CD14-positive monocyte (primary cell): ENCODE measurements around the gene MACC1. TPM values are rescaled to one million over a fixed set of nuclear protein-coding genes. Genes with fewer than 3 reads are reported as not detected.

Experiments
- DNase-seq, 3 donors: peaks; one replicate each; pipeline ENCODE4 v3.0.0-alpha.2; 2011 to 2022
- H2AFZ ChIP-seq: 2 replicates; pipeline ENCODE4 v1.6.0; 2012; ENCODE audit warnings: mild to moderate bottlenecking, low read depth, low read length, inconsistent platforms; ENCODE audit not compliant: insufficient read depth, poor library complexity, severe bottlenecking
- H3K27ac ChIP-seq, 2 donors: 1 replicate in 1 of 2; 2 replicates in 1 of 2; pipeline ENCODE4 v1.5.1; 2012 to 2013; ENCODE audit warnings: low read length in 2 of 2, control low read depth in 1 of 2, inconsistent platforms in 1 of 2, low read depth in 1 of 2, mild to moderate bottlenecking in 1 of 2
- H3K27me3 ChIP-seq, 2 donors: one replicate each; pipeline versions ENCODE4 v1.6.0 to v1.6.1; 2011 to 2013; ENCODE audit warnings: low read length in 2 of 2; ENCODE audit not compliant: control insufficient read depth in 2 of 2, insufficient read depth in 2 of 2
- H3K36me3 ChIP-seq, 2 donors: replicated peaks in 1 of 2; 1 replicate in 1 of 2; 2 replicates in 1 of 2; pipeline versions ENCODE4 v1.5.1 to v1.6.1; 2012 to 2013; ENCODE audit warnings: low read length in 2 of 2, control low read depth in 1 of 2, inconsistent platforms in 1 of 2, mild to moderate bottlenecking in 1 of 2; ENCODE audit not compliant: insufficient read depth in 2 of 2, control insufficient read depth in 1 of 2
- H3K4me1 ChIP-seq, 2 donors: 1 replicate in 1 of 2; 2 replicates in 1 of 2; pipeline versions ENCODE4 v1.5.1 to v1.6.1; 2012 to 2013; ENCODE audit warnings: low read length in 2 of 2, control low read depth in 1 of 2, inconsistent platforms in 1 of 2, mild to moderate bottlenecking in 1 of 2, moderate library complexity in 1 of 2; ENCODE audit not compliant: insufficient read depth in 2 of 2, control insufficient read depth in 1 of 2
- H3K4me2 ChIP-seq: replicated peaks from 2 replicates; pipeline ENCODE3; 2012; ENCODE audit warnings: low read length, moderate library complexity, mild to moderate bottlenecking; ENCODE audit not compliant: poor library complexity, severe bottlenecking; ENCODE audit errors: extremely low read depth
- H3K4me3 ChIP-seq, 3 experiments: fragments of 200-600 bp in 1 of 3; sonication (generic) in 1 of 3; replicated peaks in 1 of 3; 1 replicate in 2 of 3; 2 replicates in 1 of 3; pipeline ENCODE4 v1.5.1; 2011 to 2013; ENCODE audit warnings: low read length in 3 of 3, mild to moderate bottlenecking in 3 of 3, control low read depth in 2 of 3, low read depth in 2 of 3, inconsistent platforms in 1 of 3, moderate library complexity in 1 of 3
- H3K79me2 ChIP-seq: 2 replicates; pipeline ENCODE4 v1.6.0; 2012; ENCODE audit warnings: mild to moderate bottlenecking, control low read depth, inconsistent platforms, low read length, moderate library complexity; ENCODE audit not compliant: insufficient read depth
- H3K9ac ChIP-seq: 2 replicates; pipeline ENCODE4 v1.6.0; 2017; ENCODE audit warnings: low read length, mild to moderate bottlenecking; ENCODE audit not compliant: insufficient read depth, poor library complexity, severe bottlenecking
- H3K9me3 ChIP-seq, 2 donors: replicated peaks in 1 of 2; 1 replicate in 1 of 2; 2 replicates in 1 of 2; pipeline versions ENCODE4 v1.5.1 to v1.6.1; 2012 to 2013; ENCODE audit warnings: low read length in 2 of 2, control low read depth in 1 of 2; ENCODE audit not compliant: control insufficient read depth in 1 of 2, insufficient read depth in 1 of 2
- H4K20me1 ChIP-seq: 2 replicates; pipeline ENCODE4 v1.6.0; 2012; ENCODE audit warnings: mild to moderate bottlenecking, low read length, control low read depth, moderate library complexity; ENCODE audit not compliant: insufficient read depth
- H3K27ac Mint-ChIP-seq, 7 donors: one replicate each; pipeline ENCODE4 v1.8.0; 2020; ENCODE audit warnings: mild to moderate bottlenecking in 7 of 7, mixed read lengths in 7 of 7, moderate library complexity in 6 of 7, inconsistent platforms in 2 of 7
- H3K27me3 Mint-ChIP-seq, 3 donors: one replicate each; pipeline ENCODE4 v1.8.0; 2021 to 2022; ENCODE audit warnings: low read depth in 3 of 3, mild to moderate bottlenecking in 3 of 3, mixed read lengths in 3 of 3, moderate library complexity in 3 of 3, inconsistent platforms in 1 of 3
- H3K36me3 Mint-ChIP-seq, 2 donors: one replicate each; pipeline ENCODE4 v1.8.0; 2020; ENCODE audit warnings: mixed read lengths in 2 of 2, inconsistent platforms in 1 of 2, mild to moderate bottlenecking in 1 of 2
- H3K4me1 Mint-ChIP-seq: one replicate; pipeline ENCODE4 v1.8.0; 2020; ENCODE audit warnings: mild to moderate bottlenecking, mixed read lengths
- H3K4me3 Mint-ChIP-seq, 2 donors: one replicate each; pipeline ENCODE4 v1.8.0; 2020; ENCODE audit warnings: mild to moderate bottlenecking in 2 of 2, mixed read lengths in 2 of 2, moderate library complexity in 1 of 2
- H3K9me3 Mint-ChIP-seq, 7 donors: one replicate each; pipeline ENCODE4 v1.8.0; 2020 to 2022; ENCODE audit warnings: mixed read lengths in 7 of 7, mild to moderate bottlenecking in 6 of 7, moderate library complexity in 6 of 7, inconsistent platforms in 2 of 7
- WGBS: methylation state at CpG from one replicate; pipeline ENCODE4 v1.1.5; 2013; ENCODE audit warnings: missing lambda C conversion rate; ENCODE audit not compliant: insufficient coverage; 5-methylcytosine and 5-hydroxymethylcytosine counted together
- intact Hi-C, 2 donors: fragments of 100-400 bp; cut with micrococcal nuclease; formaldehyde crosslinking; loops; one replicate each; pipeline versions ENCODE4 v1.15.0 to v1.15.1; 2023
- polyA plus RNA-seq, 3 donors: library from polyadenylated mRNA; depleted of rRNA in 1 of 3; unstranded in 2 of 3; stranded (reverse) in 1 of 3; fragments of 300-500 nt in 2 of 3; fragments of >200 nt in 1 of 3; fragmentation: Illumina TruSeq in 2 of 3; gene quantifications; 1 replicate in 2 of 3; 2 replicates in 1 of 3; pipeline ENCODE4 v1.2.3, GENCODE V29; 2012 to 2021
- TF ChIP-seq, protein P1 (sequence below): fragments of 200-600 bp; IDR thresholded peaks from one replicate; pipeline ENCODE4 v1.8.0; 2022; ENCODE audit warnings: antibody characterized with exemption, mild to moderate bottlenecking

MACC1 gene
- polyA plus RNA-seq, 3 donors, result not detected

- TF ChIP-seq, protein P1, sequence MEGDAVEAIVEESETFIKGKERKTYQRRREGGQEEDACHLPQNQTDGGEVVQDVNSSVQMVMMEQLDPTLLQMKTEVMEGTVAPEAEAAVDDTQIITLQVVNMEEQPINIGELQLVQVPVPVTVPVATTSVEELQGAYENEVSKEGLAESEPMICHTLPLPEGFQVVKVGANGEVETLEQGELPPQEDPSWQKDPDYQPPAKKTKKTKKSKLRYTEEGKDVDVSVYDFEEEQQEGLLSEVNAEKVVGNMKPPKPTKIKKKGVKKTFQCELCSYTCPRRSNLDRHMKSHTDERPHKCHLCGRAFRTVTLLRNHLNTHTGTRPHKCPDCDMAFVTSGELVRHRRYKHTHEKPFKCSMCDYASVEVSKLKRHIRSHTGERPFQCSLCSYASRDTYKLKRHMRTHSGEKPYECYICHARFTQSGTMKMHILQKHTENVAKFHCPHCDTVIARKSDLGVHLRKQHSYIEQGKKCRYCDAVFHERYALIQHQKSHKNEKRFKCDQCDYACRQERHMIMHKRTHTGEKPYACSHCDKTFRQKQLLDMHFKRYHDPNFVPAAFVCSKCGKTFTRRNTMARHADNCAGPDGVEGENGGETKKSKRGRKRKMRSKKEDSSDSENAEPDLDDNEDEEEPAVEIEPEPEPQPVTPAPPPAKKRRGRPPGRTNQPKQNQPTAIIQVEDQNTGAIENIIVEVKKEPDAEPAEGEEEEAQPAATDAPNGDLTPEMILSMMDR, result no peak
- H4K20me1 ChIP-seq, result no peaks in the 10 kb centered on the region
- Mint-ChIP-seq H3K4me3 (no peak overlapping the region), H3K27me3 (no peaks in the 10 kb centered on the region), H3K36me3 (peaks cover 0 to 4% of the 10 kb centered on the region in 2 donors), H3K9me3 (peaks cover 10 to 21% (median 14%) of the 10 kb centered on the region in 7 donors), H3K4me1 (peaks cover 39% of the 10 kb centered on the region), H3K27ac (peak overlapping the region in 1 of 7 donors; percentile 55)
- peaks cover 22 to 29% of the 10 kb centered on the region in 2 donors for H3K4me1 ChIP-seq
- no peak overlapping the region for H3K4me2 ChIP-seq
- H2AFZ ChIP-seq, result no peak overlapping the region
- no peak overlapping the region for H3K4me3 ChIP-seq
- H3K27me3 ChIP-seq, result no peaks in the 10 kb centered on the region
- DNase-seq, result peak in 2 of 3 donors; percentile 22 to 50
- H3K9me3 ChIP-seq, result no peaks in the 10 kb centered on the region
- H3K27ac ChIP-seq, result no peak overlapping the region
- no peaks in the 10 kb centered on the region for H3K79me2 ChIP-seq
- no peaks in the 10 kb centered on the region for H3K36me3 ChIP-seq
- no peak overlapping the region for H3K9ac ChIP-seq
- intact Hi-C loops, result no loop called here
- 95% methylated on average over 2 of the region's 11 CpGs for WGBS
These were observed 25.8 kb downstream of the MACC1 start for GRCh38 chr7:20191391-20191869.

GRCh38 chr7:20190560-20191390 lies 26.4 kb downstream of the MACC1 start:
- Mint-ChIP-seq H3K9me3 (peaks cover 10 to 21% (median 14%) of the 10 kb centered on the region in 7 donors), H3K36me3 (peaks cover 0 to 4% of the 10 kb centered on the region in 2 donors), H3K4me1 (peaks cover 39% of the 10 kb centered on the region), H3K4me3 (no peak overlapping the region), H3K27ac (no peak overlapping the region), H3K27me3 (no peaks in the 10 kb centered on the region)
- DNase-seq, result no peak
- TF ChIP-seq, protein P1, result no peak
- H4K20me1 ChIP-seq, result no peaks in the 10 kb centered on the region
- H3K4me2 ChIP-seq, result no peak overlapping the region
- no peak overlapping the region for H2AFZ ChIP-seq
- no peak overlapping the region for H3K9ac ChIP-seq
- no peak overlapping the region for H3K27ac ChIP-seq
- H3K36me3 ChIP-seq, result no peaks in the 10 kb centered on the region
- H3K4me1 ChIP-seq, result peaks cover 22 to 29% of the 10 kb centered on the region in 2 donors
- no peaks in the 10 kb centered on the region for H3K79me2 ChIP-seq
- no CpG with 5 or more reads among the region's 2 CpGs for WGBS
- intact Hi-C loops, result no loop called here
- H3K27me3 ChIP-seq, result no peaks in the 10 kb centered on the region
- H3K4me3 ChIP-seq, result no peak overlapping the region
- H3K9me3 ChIP-seq, result no peaks in the 10 kb centered on the region
